ENCODE data around the gene GRAMD4. TPM values are rescaled to one million over a fixed set of nuclear protein-coding genes. Genes with fewer than 3 reads are reported as not detected.

The GRAMD4 gene
- total RNA-seq, 1 experiment from 2014 or later: 19.8 TPM

- Histone ChIP-seq H3K14ac (ENCODE audit: insufficient read depth, low read length) (no peak overlapping the region), H3K4me2 (ENCODE audit: insufficient read depth, insufficient read length, low read length) (no peak overlapping the region), H3K4me1 (ENCODE audit: insufficient read depth, low read length) (no peaks in the 10 kb centered on the region; the same call in 1 of the 2 replicates), H4K20me1 (ENCODE audit: control insufficient read depth, insufficient read depth, insufficient read length) (no peaks in the 10 kb centered on the region), H3K18ac (ENCODE audit: insufficient read length, low read depth, low read length) (no peak overlapping the region), H3K23me2 (ENCODE audit: insufficient read length, low read depth, low read length, poor library complexity, severe bottlenecking) (no peaks in the 10 kb centered on the region), H2BK12ac (ENCODE audit: insufficient read length, low read depth, low read length) (no peak overlapping the region), H3T11ph (ENCODE audit: low read length) (no peak overlapping the region), H3K56ac (ENCODE audit: insufficient read length, low read depth, low read length) (no peak overlapping the region), H4K91ac (ENCODE audit: insufficient read length, low read depth, low read length) (no peak overlapping the region), H4K8ac (replicated peaks; ENCODE audit: insufficient read length, low read depth, low read length) (no peak overlapping the region), H3K79me1 (ENCODE audit: insufficient read depth, low read depth, low read length, poor library complexity, severe bottlenecking) (no peaks in the 10 kb centered on the region), H2AK5ac (ENCODE audit: insufficient read length, low read length) (no peak overlapping the region), H2BK20ac (ENCODE audit: low read depth, low read length, poor library complexity, severe bottlenecking) (no peak overlapping the region), H3K27ac (ENCODE audit: insufficient read length, low read depth, low read length) (no peak overlapping the region), H3K79me2 (ENCODE audit: insufficient read depth, low read length) (no peaks in the 10 kb centered on the region), H3K4ac (ENCODE audit: low read depth, low read length) (no peak overlapping the region), H2AFZ (ENCODE audit: low read length) (no peak overlapping the region), H2BK5ac (ENCODE audit: insufficient read length, low read length) (no peak overlapping the region), H3K23ac (ENCODE audit: insufficient read length, low read depth, low read length) (no peak overlapping the region), H3K27me3 (ENCODE audit: insufficient read depth, low read length) (no peaks in the 10 kb centered on the region), H3K9ac (ENCODE audit: extremely low read depth, insufficient read length, low read length) (no peak overlapping the region), H2BK120ac (ENCODE audit: low read depth, low read length, poor library complexity, severe bottlenecking) (no peak overlapping the region), H2BK15ac (ENCODE audit: low read depth, low read length) (no peak overlapping the region), H4K5ac (ENCODE audit: insufficient read length, low read depth, low read length) (no peak overlapping the region), H3K9me3 (ENCODE audit: control insufficient read depth, low read depth, low read length) (no peaks in the 10 kb centered on the region)
- Mint-ChIP-seq H3K27ac (peak overlapping the region in 1 of 3 experiments; percentile 50; a peak in 2 of 7 replicates), H3K36me3 (ENCODE audit: insufficient read depth in 1 of 3, low read depth in 3 of 3) (peaks cover 9 to 44% (median 42%) of the 10 kb centered on the region in 3 experiments; a peak in 6 of 7 replicates), H3K27me3 (ENCODE audit: low read depth) (no peaks in the 10 kb centered on the region), H3K4me3 (no peak overlapping the region), H3K9me3 (no peaks in the 10 kb centered on the region), H3K4me1 (peaks cover 3 to 8% of the 10 kb centered on the region in 2 experiments; a peak in 2 of 4 replicates)
- no peak for DNase-seq
- WGBS (ENCODE audit: extremely low coverage, insufficient read length, low lambda C conversion rate): no CpG with 5 or more reads among the region's 33 CpGs
- TF ChIP-seq CTCF (conservative IDR thresholded peaks at IDR 0.05): no peak
Measured at GRCh38 chr22:46686221-46687047, 66.2 kb downstream of the GRAMD4 start.

Data from H9 (cell line).